HFF-Myc (cell line): Measurements from ENCODE around the gene ISLR.

Source experiments
- DNase-seq: peaks from one replicate; pipeline ENCODE4 v3.0.0-alpha.2; 2011; ENCODE audit warnings: low read depth; ENCODE audit errors: extremely low read depth
- H3K4me3 ChIP-seq: replicated peaks from 2 replicates; pipeline ENCODE4 v1.5.1; 2011; ENCODE audit warnings: low read depth, mild to moderate bottlenecking, control low read depth, low read length
- TF ChIP-seq, protein P1 (sequence below): IDR thresholded peaks from 2 replicates; pipeline ENCODE4 v1.5.1; 2012; ENCODE audit warnings: mild to moderate bottlenecking, low read depth, low read length, control low read depth; ENCODE audit errors: missing control alignments

ISLR gene

DNA sequence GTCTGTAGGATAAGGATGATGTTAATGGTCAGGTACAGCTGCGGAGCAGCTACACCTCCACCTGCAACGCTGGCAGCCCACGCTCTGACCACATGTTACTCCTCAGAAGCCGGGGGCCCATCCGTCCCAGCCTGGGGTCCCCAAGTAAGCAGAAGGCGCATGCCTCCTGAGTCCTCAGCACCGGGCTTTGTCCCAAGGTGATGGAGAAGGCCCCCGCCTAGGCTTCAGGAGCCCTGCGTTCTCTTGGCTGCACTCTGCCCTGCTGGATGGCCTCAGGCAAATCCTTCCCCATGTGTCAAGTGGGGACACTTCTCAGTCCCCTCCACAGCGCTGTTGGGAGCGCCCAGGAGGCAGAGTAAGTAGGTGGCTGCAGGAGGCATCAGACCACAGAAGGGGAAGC lies 14.7 kb downstream of the ISLR start:
- TF ChIP-seq, protein P1, sequence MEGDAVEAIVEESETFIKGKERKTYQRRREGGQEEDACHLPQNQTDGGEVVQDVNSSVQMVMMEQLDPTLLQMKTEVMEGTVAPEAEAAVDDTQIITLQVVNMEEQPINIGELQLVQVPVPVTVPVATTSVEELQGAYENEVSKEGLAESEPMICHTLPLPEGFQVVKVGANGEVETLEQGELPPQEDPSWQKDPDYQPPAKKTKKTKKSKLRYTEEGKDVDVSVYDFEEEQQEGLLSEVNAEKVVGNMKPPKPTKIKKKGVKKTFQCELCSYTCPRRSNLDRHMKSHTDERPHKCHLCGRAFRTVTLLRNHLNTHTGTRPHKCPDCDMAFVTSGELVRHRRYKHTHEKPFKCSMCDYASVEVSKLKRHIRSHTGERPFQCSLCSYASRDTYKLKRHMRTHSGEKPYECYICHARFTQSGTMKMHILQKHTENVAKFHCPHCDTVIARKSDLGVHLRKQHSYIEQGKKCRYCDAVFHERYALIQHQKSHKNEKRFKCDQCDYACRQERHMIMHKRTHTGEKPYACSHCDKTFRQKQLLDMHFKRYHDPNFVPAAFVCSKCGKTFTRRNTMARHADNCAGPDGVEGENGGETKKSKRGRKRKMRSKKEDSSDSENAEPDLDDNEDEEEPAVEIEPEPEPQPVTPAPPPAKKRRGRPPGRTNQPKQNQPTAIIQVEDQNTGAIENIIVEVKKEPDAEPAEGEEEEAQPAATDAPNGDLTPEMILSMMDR, result no peak
- H3K4me3 ChIP-seq, result no peak overlapping the region
- DNase-seq, result no peak

DNA sequence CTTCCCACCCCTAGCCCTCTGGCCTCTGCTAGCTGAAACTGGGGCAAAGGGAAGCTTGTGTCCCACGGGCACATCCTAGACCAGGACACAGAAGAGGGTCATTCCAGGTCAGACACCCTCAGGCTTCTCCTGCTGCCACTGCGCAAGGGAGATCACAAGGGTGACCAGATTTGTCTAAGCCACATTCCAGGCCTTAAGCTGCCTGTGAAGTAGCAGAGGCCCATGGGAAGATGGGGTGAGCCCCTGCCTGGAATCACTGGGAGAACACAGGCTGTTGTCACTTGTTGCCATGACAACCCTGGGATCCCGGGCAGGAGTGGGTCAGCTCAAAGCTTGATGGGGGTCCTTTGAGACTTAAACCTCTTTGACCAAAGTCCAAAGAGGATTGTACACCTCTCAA lies 18.3 kb downstream of the ISLR start:
- TF ChIP-seq, protein P1, result no peak
- DNase-seq, result no peak
- no peak overlapping the region for H3K4me3 ChIP-seq

DNA sequence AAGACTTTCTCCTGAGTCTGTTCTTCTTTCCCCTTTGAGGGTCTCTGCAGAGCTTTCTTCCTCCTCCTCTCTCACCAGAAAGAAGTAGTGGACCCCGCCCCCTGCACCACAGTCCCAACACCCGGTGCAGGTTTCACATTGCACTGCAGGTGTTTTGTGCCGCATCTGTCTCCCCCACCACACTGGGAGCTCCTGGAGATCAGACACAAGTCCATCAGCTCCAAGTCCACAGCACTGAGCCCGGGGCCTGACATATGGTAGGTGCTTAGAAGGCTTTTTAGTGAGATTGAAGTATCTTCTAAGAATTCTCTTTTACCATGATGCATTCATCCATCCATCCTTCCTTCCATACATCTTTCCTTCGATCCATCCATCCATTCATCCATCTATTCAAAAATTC lies 19.2 kb downstream of the ISLR start:
- no peak for DNase-seq
- H3K4me3 ChIP-seq, result no peak overlapping the region
- TF ChIP-seq, protein P1, result no peak

DNA sequence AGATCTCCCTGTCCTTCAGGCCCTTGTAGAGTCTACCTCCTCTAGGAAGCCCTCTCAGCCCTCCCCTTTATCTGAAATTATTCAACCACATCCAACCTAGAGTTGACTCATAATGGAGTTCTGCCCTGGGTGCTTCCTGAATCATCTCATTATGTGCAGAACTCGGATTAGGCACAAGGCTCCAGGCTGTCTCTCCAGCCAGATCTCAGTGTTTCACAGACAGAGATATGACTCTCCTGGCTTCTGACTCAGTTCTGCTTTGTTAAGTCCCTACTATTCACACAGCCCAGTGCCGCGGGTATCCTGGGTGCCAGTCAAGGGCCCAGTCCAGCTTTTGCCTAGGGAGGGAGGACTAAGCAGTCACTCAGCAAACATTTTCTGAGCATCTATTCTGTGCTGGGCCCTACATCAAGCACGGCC lies 19.8 kb downstream of the ISLR start:
- no peak for DNase-seq
- H3K4me3 ChIP-seq, result no peak overlapping the region
- TF ChIP-seq, protein P1, result no peak

DNA sequence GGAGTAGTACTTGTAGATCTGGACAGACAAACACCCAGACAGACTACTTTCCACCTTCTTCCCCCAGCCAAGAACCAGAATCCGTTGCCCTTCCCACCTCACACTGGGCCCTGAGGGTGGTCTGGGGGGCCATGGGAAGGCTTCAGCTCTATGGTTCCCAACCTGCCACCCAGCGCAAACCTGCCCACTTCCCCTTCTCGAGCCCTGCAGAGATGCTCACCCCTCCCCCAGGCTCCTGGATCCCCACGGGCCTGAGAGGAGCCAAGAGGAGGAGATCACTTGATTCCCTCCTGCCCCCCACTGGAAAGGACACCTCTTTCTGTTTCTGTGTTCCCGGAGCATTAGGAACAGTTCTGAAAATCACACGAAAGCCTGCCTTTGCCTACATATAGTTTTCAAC lies 20.4 kb downstream of the ISLR start:
- no peak for DNase-seq
- TF ChIP-seq, protein P1, result no peak
- H3K4me3 ChIP-seq, result no peak overlapping the region

DNA sequence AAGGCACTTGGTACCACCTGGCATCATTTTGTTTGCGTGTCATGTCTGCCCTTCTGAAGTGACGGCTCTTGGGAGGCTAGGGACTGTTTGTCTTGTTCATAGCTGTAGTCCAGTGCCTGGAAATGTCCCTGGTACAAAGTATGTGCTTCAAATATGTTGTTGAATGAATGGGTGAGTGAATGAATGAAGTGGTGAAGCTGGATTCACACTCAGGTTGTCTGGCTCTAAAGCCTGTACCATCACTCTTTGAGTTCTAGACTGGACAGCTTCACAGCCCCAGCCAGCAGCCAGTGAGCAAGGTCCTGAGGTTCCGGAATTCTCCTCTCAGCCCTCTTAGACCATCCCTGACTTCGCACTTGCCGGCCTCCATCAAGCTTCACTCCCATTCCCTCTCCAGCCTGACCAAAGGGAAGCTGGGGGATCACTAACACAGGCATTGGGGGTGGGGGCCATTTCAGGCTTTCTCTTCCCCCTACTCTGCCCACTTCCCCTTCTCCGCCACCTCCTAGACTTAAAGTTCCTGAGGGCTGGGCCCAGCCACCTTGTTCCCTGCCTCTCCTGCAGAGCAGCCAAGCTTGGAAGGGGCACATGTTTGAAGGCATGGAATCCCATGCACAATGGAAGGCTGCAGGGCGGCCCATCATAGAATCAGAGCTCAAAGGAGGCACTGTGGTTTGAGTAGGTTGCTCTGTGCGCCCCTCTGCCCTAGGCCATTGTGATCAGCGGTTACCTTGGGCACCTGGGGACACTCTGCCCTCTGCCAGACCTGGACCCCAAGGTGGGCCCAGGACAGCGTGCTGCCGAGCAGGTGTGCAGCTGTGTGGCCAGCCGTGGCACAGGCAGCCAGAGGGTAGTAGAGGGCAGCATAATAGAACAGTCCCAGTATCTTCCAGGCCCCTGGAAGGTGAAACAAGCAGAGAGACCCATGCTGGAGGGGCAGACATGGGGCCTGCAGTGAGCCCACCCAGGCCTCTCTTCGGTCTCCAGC lies 21.4 kb downstream of the ISLR start:
- TF ChIP-seq, protein P1, result no peak
- DNase-seq, result no peak
- no peak overlapping the region for H3K4me3 ChIP-seq
